ENCODE data around the gene OR2T35.

GRCh38 chr1:248613742-248614141, 31.3 kb downstream of the OR2T35 start:
- TF ChIP-seq, protein P1, sequence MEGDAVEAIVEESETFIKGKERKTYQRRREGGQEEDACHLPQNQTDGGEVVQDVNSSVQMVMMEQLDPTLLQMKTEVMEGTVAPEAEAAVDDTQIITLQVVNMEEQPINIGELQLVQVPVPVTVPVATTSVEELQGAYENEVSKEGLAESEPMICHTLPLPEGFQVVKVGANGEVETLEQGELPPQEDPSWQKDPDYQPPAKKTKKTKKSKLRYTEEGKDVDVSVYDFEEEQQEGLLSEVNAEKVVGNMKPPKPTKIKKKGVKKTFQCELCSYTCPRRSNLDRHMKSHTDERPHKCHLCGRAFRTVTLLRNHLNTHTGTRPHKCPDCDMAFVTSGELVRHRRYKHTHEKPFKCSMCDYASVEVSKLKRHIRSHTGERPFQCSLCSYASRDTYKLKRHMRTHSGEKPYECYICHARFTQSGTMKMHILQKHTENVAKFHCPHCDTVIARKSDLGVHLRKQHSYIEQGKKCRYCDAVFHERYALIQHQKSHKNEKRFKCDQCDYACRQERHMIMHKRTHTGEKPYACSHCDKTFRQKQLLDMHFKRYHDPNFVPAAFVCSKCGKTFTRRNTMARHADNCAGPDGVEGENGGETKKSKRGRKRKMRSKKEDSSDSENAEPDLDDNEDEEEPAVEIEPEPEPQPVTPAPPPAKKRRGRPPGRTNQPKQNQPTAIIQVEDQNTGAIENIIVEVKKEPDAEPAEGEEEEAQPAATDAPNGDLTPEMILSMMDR (IDR thresholded peaks at IDR 0.05 in 2 of 3, conservative IDR thresholded peaks at IDR 0.05 in 1 of 3; ENCODE audit: insufficient read depth in 2 of 3, low read depth in 1 of 3, low read length in 3 of 3) = no peak
- TF ChIP-seq RAD21 (CRISPR knock-in tag; conservative IDR thresholded peaks at IDR 0.05 in 1 of 2, IDR thresholded peaks at IDR 0.05 in 1 of 2) (no peak), PURB (CRISPR knock-in tag; IDR thresholded peaks at IDR 0.05; ENCODE audit: low read depth) (no peak), KDM5B (IDR thresholded peaks at IDR 0.05; ENCODE audit: insufficient replicate concordance, low read depth, low read length) (no peak), TCF7L2 (IDR thresholded peaks at IDR 0.05; ENCODE audit: low read depth, low read length) (no peak), NR3C1 (CRISPR knock-in tag; IDR thresholded peaks at IDR 0.05) (no peak), ZNF444 (CRISPR knock-in tag; IDR thresholded peaks at IDR 0.05) (no peak), NRF1 (conservative IDR thresholded peaks at IDR 0.05 in 1 of 2, IDR thresholded peaks at IDR 0.05 in 1 of 2) (no peak), ZFP1 (CRISPR knock-in tag; IDR thresholded peaks at IDR 0.05) (no peak), DPF2 (IDR thresholded peaks at IDR 0.05) (no peak), POLR2A (conservative IDR thresholded peaks at IDR 0.05) (no peak)
- TF ChIP-seq, protein P2, sequence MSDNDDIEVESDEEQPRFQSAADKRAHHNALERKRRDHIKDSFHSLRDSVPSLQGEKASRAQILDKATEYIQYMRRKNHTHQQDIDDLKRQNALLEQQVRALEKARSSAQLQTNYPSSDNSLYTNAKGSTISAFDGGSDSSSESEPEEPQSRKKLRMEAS (CRISPR knock-in tag; IDR thresholded peaks at IDR 0.05) = no peak
